Activated CD8-positive, alpha-beta memory T cell treated with anti-CD3 and anti-CD28 coated beads, Interleukin-2, amount 10 ng/mL, durations not matched to agents 7 days and 5 days (primary cell): ENCODE data around the gene CHMP2B. TPM values are rescaled to one million over a fixed set of nuclear protein-coding genes. Genes with fewer than 3 reads are reported as not detected.
A peak's percentile ranks its signal among the peaks of the same experiment; 100 is the strongest.

Experiments used
- ATAC-seq: fragments of 150-1000 bp; cut with Tn5 transposase; one replicate; pipeline ENCODE4 v1.10.0; 2021; ENCODE audit warnings: moderate library complexity
- CTCF ChIA-PET: fragments of 350-600 bp; sonication (Branson Sonifier 250); formaldehyde crosslinking; loops from one replicate; lab custom pipeline; 2021; ENCODE audit warnings: antibody characterized with exemption; lab: Charles Lee
- DNase-seq: peaks from one replicate; pipeline ENCODE4 v3.0.0-alpha.2; 2020
- H3K27ac Mint-ChIP-seq: one replicate; pipeline ENCODE4 v1.8.0; 2021; ENCODE audit warnings: mild to moderate bottlenecking, mixed read lengths
- H3K27me3 Mint-ChIP-seq: one replicate; pipeline ENCODE4 v1.8.0; 2021; ENCODE audit warnings: mixed read lengths
- H3K36me3 Mint-ChIP-seq: one replicate; pipeline ENCODE4 v1.8.0; 2021; ENCODE audit warnings: mild to moderate bottlenecking, mixed read lengths
- H3K4me1 Mint-ChIP-seq: one replicate; pipeline ENCODE4 v1.8.0; 2021; ENCODE audit warnings: mixed read lengths
- H3K4me3 Mint-ChIP-seq: one replicate; pipeline ENCODE4 v1.8.0; 2021; ENCODE audit warnings: mild to moderate bottlenecking, moderate library complexity, mixed read lengths
- H3K9me3 Mint-ChIP-seq: one replicate; pipeline ENCODE4 v1.8.0; 2022; ENCODE audit warnings: low read depth, mixed read lengths
- total RNA-seq, 2 experiments: library from RNA; stranded (reverse); gene quantifications; one replicate each; pipeline ENCODE4 v1.2.3, GENCODE V29; 2021

The CHMP2B gene
- total RNA-seq, 2 experiments from 2014 or later, result 22.5 to 26.3 TPM

GRCh38 chr3:87206070-87206469, 21.0 kb upstream of the CHMP2B start:
- DNase-seq, result no peak
- ATAC-seq, result no peak
- peaks cover 6% of the 10 kb centered on the region for H3K27me3 Mint-ChIP-seq
- H3K4me3 Mint-ChIP-seq, result no peak overlapping the region
- H3K9me3 Mint-ChIP-seq, result no peaks in the 10 kb centered on the region
- H3K27ac Mint-ChIP-seq, result no peak overlapping the region
- CTCF ChIA-PET, result no interaction called here
- no peaks in the 10 kb centered on the region for H3K4me1 Mint-ChIP-seq
- no peaks in the 10 kb centered on the region for H3K36me3 Mint-ChIP-seq

DNA sequence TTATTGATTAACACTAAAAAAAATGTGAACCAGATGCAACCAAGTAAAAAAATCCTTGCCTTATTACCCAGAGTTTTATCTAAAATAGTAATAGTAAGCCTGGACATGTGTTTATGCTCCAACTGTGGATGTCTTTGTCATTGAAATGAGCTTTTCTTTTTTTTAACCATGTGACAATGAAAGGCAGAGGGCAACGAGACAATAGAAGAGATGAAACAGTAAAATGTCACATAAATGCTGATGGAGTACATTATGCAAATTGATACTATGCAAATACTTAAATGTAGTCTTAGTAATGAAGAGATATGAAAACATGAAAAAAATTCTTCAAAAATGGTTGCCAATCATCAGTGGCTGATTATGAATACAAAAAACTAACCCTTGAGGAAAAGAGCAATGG, 20.5 kb upstream of the CHMP2B start:
- H3K4me3 Mint-ChIP-seq, result no peak overlapping the region
- no peaks in the 10 kb centered on the region for H3K36me3 Mint-ChIP-seq
- CTCF ChIA-PET, result no interaction called here
- no peaks in the 10 kb centered on the region for H3K9me3 Mint-ChIP-seq
- no peaks in the 10 kb centered on the region for H3K4me1 Mint-ChIP-seq
- H3K27ac Mint-ChIP-seq, result no peak overlapping the region
- peaks cover 11% of the 10 kb centered on the region for H3K27me3 Mint-ChIP-seq
- DNase-seq, result no peak
- no peak for ATAC-seq

DNA sequence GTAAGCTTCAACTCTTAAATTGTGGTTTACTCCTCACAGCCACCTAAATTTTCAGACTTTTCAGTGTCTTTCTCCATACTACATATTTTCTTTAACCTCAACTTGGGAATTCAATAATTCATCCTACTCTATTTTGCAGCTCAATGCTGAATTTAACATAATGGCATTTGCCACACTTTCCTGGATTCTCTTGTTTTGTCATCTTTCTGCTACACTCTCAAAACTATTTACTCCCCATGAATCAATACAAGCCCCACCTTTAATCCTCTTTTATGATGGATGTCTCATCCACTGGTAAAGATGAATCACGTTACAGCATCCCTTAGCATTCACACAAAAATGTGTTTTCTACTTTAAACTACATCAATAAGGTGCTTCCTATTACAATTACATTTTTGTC, 19.6 kb upstream of the CHMP2B start:
- no peak for ATAC-seq
- DNase-seq, result no peak
- CTCF ChIA-PET, result no interaction called here
- peaks cover 15% of the 10 kb centered on the region for H3K27me3 Mint-ChIP-seq
- no peaks in the 10 kb centered on the region for H3K9me3 Mint-ChIP-seq
- H3K27ac Mint-ChIP-seq, result no peak overlapping the region
- no peaks in the 10 kb centered on the region for H3K4me1 Mint-ChIP-seq
- H3K4me3 Mint-ChIP-seq, result no peak overlapping the region
- no peaks in the 10 kb centered on the region for H3K36me3 Mint-ChIP-seq

DNA sequence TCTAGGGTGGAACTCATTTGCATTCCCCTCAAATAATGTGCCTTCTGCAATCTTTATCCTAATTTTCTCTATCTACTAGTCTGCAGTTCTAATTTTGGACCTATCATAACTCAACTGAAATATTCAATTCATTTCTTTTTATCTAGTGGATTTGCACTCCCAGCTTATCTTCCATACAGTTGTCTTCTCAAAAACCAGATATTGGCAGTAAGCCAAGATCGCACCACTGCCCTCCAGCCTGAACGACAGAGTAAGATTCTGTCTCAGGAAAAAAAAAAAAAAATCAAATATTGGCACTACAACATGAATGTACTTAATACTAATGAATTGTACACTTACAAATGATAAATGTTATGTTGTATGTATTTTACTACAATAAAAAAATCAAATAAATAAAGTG, 18.0 kb upstream of the CHMP2B start:
- Mint-ChIP-seq H3K27me3 (peaks cover 30% of the 10 kb centered on the region), H3K4me3 (no peak overlapping the region), H3K36me3 (no peaks in the 10 kb centered on the region), H3K9me3 (no peaks in the 10 kb centered on the region), H3K4me1 (no peaks in the 10 kb centered on the region), H3K27ac (no peak overlapping the region)
- no peak for ATAC-seq
- CTCF ChIA-PET, result no interaction called here
- DNase-seq, result no peak

DNA sequence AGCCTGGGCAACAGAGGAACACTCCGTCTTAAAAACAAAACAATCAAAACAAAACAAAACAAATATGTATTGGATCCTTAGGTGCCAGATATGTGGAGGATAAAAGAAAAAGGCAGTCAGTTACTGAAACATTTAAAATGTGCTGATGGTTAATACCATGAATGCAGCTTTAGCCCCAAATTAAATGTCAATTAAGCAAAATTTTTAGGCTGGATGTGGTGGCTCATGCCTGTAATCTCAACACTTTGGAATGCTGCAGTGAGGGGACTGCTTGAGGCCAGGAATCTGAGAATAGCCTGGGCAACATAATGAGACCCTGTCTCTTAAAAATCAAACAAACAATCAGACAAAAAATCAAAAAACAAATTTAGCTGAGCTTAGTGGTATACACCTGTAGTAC, 8.5 kb upstream of the CHMP2B start:
- CTCF ChIA-PET, result interaction anchor here (0.6 kb wide), 1 partner anchor 49 kb away, joined by 4 read pairs; no protein-coding TSS in a partner anchor
- H3K27me3 Mint-ChIP-seq, result peaks cover 42% of the 10 kb centered on the region
- ATAC-seq, result no peak

DNA sequence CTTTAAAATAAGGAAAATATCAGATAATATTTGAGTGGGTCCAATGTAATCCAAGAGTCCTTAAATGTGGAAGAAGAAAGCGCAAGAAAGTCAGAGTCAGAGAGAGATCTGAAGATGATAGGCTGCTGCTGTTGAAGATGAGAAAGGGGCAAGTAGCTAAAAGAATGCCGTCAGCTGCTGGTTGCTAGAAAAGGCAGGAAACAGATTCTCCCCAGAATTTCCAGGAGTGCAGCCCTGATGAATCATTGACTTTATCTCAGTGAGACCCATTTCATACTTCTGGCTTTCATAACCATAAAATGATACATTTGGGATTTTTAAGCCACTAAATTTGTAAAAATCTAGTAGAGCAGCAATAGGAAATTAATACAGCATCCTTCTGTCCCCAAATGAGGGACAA, 7.5 kb upstream of the CHMP2B start:
- Mint-ChIP-seq H3K27me3 (peaks cover 38% of the 10 kb centered on the region), H3K4me3 (no peak overlapping the region), H3K4me1 (no peaks in the 10 kb centered on the region), H3K36me3 (no peaks in the 10 kb centered on the region), H3K27ac (no peak overlapping the region), H3K9me3 (no peaks in the 10 kb centered on the region)
- ATAC-seq (no peak), DNase-seq (no peak)
- CTCF ChIA-PET, result no interaction called here

More for the DNA sequence above, 8.5 kb upstream of the CHMP2B start:
- Mint-ChIP-seq H3K9me3 (no peaks in the 10 kb centered on the region), H3K4me3 (no peak overlapping the region), H3K4me1 (no peaks in the 10 kb centered on the region), H3K36me3 (no peaks in the 10 kb centered on the region), H3K27ac (no peak overlapping the region)
- no peak for DNase-seq

DNA sequence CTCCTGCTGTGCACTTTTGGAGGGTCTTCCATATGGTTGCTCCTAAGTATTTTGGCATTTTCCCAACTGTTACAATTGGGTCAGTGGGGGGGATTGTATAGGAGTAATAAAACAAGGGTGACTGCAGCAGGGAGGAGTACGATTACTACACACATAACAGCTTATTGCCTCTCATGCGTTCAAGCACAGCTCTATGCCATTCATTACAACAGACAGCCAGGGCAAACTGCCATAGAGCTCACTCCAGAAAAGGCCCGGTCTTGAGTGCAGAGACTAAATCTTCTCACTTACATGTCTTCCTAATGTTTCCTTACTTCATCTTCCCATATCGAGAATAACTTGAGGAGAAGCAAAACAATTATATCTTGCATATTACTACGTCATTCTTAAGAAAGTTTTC, 1.4 kb upstream of the CHMP2B start:
- H3K27me3 Mint-ChIP-seq, result peaks cover 17% of the 10 kb centered on the region
- H3K9me3 Mint-ChIP-seq, result no peaks in the 10 kb centered on the region
- H3K4me3 Mint-ChIP-seq, result peak overlapping the region; percentile 10
- no peak for DNase-seq
- H3K36me3 Mint-ChIP-seq, result no peaks in the 10 kb centered on the region
- CTCF ChIA-PET, result interaction anchor here (1.1 kb wide), 1 partner anchor 33 kb away, joined by 4 read pairs; no protein-coding TSS in a partner anchor
- ATAC-seq, result no peak
- no peak overlapping the region for H3K27ac Mint-ChIP-seq
- H3K4me1 Mint-ChIP-seq, result peaks cover 25% of the 10 kb centered on the region

DNA sequence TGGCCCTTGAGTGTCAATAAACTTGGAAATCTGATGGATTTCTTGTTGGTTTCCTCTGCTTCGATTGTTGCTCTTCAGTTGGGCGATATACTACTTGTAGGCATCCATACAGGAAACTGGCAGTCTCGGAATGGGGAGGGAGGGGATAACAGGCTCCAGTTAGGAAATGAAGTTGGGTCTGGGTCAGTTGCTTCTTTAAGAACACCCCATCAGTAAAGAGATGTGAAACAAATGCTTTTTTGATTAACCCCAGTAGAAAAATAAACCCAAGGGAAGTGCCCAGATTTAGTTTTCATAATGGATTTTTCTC, 681 bp downstream of the CHMP2B start:
- Mint-ChIP-seq H3K4me3 (peak overlapping the region; percentile 87), H3K36me3 (peaks cover 3% of the 10 kb centered on the region), H3K27ac (peak overlapping the region; percentile 90), H3K9me3 (no peaks in the 10 kb centered on the region), H3K27me3 (peaks cover 9% of the 10 kb centered on the region), H3K4me1 (peaks cover 25% of the 10 kb centered on the region)
- CTCF ChIA-PET, result interaction anchor here (1.7 kb wide), 1 partner anchor 18 kb away, joined by 6 read pairs; no protein-coding TSS in a partner anchor
- DNase-seq, result no peak
- no peak for ATAC-seq

DNA sequence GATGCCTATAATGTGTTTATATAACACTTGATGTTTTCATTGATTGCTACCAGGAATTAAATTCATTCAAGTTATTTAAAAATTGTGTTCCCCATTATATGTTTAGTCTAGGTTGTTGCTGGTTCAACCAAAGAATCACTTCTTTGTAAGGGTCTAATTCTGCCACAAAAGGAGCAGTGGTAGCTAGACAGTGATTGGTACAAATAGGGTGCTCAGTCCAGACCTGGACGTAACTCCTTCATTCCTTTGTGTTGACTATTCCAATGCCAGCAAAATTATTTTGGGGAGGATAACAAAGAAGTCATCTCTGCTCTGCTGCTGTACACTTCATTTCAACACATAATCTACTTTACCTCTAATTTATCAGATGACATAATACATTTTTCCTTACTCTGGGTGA, 1.2 kb downstream of the CHMP2B start:
- H3K27ac Mint-ChIP-seq, result no peak overlapping the region

GRCh38 chr3:87229113-87229512, 2.0 kb downstream of the CHMP2B start:
- Mint-ChIP-seq H3K4me1 (peaks cover 25% of the 10 kb centered on the region), H3K27me3 (peaks cover 6% of the 10 kb centered on the region), H3K4me3 (no peak overlapping the region)

More for the DNA sequence above, 1.2 kb downstream of the CHMP2B start:
- peaks cover 4% of the 10 kb centered on the region for H3K36me3 Mint-ChIP-seq
- ATAC-seq (no peak), DNase-seq (no peak)
- peak overlapping the region; percentile 87 for H3K4me3 Mint-ChIP-seq
- CTCF ChIA-PET, result interaction anchor here (1.7 kb wide), 1 partner anchor 18 kb away, joined by 6 read pairs; no protein-coding TSS in a partner anchor
- peaks cover 6% of the 10 kb centered on the region for H3K27me3 Mint-ChIP-seq
- H3K9me3 Mint-ChIP-seq, result no peaks in the 10 kb centered on the region
- peaks cover 25% of the 10 kb centered on the region for H3K4me1 Mint-ChIP-seq

GRCh38 chr3:87233805-87234204, 6.7 kb downstream of the CHMP2B start:
- Mint-ChIP-seq H3K9me3 (no peaks in the 10 kb centered on the region), H3K36me3 (peaks cover 16% of the 10 kb centered on the region), H3K27ac (no peak overlapping the region), H3K27me3 (no peaks in the 10 kb centered on the region), H3K4me1 (peaks cover 9% of the 10 kb centered on the region), H3K4me3 (no peak overlapping the region)
- ATAC-seq (no peak), DNase-seq (no peak)
- CTCF ChIA-PET, result no interaction called here

More at GRCh38 chr3:87229113-87229512, 2.0 kb downstream of the CHMP2B start:
- no peak overlapping the region for H3K27ac Mint-ChIP-seq
- ATAC-seq (no peak), DNase-seq (no peak)
- CTCF ChIA-PET, result no interaction called here
- peaks cover 6% of the 10 kb centered on the region for H3K36me3 Mint-ChIP-seq
- no peaks in the 10 kb centered on the region for H3K9me3 Mint-ChIP-seq

DNA sequence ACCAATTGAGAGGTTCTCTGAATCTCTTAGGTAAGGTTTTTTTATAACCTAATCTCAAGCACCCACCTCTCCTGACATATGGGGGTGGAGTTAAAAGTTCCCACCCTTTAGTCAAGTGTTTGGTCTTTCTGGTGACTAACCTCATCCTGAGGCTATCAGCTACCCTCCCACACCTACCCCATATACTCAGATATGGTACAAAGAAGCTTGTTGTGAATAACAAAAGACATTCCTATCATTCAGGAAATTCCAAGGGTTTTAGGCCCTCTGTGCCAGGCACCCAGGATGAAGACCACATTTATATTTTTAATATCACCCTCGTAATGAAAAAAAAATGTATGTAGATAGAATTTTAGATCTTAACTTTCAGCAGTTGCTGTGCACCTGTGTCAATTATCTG, 9.0 kb downstream of the CHMP2B start:
- no peak for ATAC-seq
- Mint-ChIP-seq H3K4me3 (no peak overlapping the region), H3K9me3 (no peaks in the 10 kb centered on the region), H3K27ac (no peak overlapping the region), H3K27me3 (no peaks in the 10 kb centered on the region), H3K36me3 (peaks cover 21% of the 10 kb centered on the region), H3K4me1 (no peaks in the 10 kb centered on the region)
- CTCF ChIA-PET, result no interaction called here
- no peak for DNase-seq

GRCh38 chr3:87246662-87247429, 19.7 kb downstream of the CHMP2B start:
- no peak overlapping the region for H3K27ac Mint-ChIP-seq
- H3K4me1 Mint-ChIP-seq, result peaks cover 2% of the 10 kb centered on the region
- CTCF ChIA-PET, result interaction anchor here (1.8 to 2.5 kb wide), 2 partner anchors 13 to 20 kb away, joined by 6 read pairs; partner anchors contain the start of gene CHMP2B
- H3K27me3 Mint-ChIP-seq, result no peaks in the 10 kb centered on the region
- H3K36me3 Mint-ChIP-seq, result peaks cover 15% of the 10 kb centered on the region
- no peak overlapping the region for H3K4me3 Mint-ChIP-seq
- H3K9me3 Mint-ChIP-seq, result no peaks in the 10 kb centered on the region
- ATAC-seq (no peak), DNase-seq (no peak)

GRCh38 chr3:87247430-87247773, 20.3 kb downstream of the CHMP2B start:
- DNase-seq (no peak), ATAC-seq (no peak)
- Mint-ChIP-seq H3K27me3 (no peaks in the 10 kb centered on the region), H3K27ac (no peak overlapping the region), H3K9me3 (no peaks in the 10 kb centered on the region), H3K4me3 (no peak overlapping the region), H3K4me1 (peaks cover 2% of the 10 kb centered on the region), H3K36me3 (peaks cover 14% of the 10 kb centered on the region)
- CTCF ChIA-PET, result interaction anchor here (2.5 kb wide), 1 partner anchor 12 kb away, joined by 6 read pairs; no protein-coding TSS in a partner anchor
